Measurements from ENCODE around the gene CD44.

Gene CD44

DNA sequence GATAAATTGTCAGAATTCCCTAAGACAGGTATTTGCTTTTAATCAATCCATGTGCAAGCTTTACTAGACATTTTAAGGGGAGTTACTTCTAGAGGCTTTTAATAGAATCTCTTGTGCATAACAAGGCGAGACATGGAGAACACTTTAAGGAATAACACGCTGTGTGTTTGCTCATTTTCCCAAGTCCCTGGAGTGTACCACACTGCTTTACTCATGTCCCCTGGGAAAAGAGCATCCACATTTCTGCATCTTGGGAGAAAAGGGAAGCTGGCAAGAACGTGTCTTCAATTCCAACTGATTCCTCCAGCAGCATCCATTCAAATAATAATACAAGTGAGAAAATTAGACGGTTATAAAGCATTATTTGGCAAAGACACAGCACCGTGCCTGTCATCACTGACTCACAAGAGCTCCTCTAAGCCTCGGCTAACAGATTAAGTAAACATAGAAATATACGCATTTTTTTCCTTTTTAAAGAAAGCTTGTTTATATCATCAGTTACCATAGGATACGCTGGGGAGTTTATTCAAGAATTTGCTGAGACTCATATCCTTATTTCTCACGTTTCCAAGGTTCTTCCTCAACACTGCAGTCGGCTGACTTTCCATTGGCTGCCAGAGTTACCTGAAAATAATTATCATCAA is 121.5 kb downstream of the CD44 start:
- DNase-seq (ENCODE audit: low read depth, low spot score): peak; percentile 41

DNA sequence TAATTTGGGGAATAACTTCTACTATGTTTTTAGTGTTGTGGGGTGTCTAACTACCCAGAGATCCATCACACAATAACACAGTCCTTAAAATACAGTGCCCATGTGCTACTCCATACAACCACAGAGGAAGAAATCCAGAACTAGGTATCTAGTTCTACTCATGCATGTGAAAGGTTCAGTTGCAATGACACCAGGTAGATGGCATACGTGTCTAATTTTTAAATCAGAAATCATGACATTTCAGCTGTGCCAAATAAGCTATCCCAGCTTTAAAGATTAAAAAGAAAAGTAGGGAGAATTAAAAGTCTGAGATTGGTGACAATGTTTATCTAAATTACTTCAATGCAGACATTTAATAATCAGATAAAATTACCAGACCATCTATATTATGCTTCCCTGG is 122.2 kb downstream of the CD44 start:
- no peak for DNase-seq (ENCODE audit: low read depth, low spot score)

DNA sequence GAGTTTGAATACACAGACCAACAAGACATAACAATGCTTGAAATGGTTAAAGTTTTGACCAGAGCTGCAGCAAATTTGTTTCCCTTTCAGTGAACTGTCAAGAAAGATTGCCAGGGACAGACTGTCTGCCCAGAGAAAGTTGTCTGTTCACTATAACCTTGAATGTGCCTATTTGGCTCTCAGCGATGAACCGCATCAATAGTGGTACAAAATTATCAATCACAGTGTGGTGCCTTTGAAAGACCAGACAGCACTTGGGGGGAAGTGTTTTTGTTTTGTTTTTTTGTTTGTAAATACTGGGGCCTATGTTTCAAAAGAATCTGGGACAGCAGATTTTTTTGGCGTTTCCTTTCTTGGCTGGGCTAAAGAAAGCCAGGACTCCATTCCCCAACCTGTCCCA is 123.1 kb downstream of the CD44 start:
- DNase-seq (ENCODE audit: low read depth, low spot score): no peak

DNA sequence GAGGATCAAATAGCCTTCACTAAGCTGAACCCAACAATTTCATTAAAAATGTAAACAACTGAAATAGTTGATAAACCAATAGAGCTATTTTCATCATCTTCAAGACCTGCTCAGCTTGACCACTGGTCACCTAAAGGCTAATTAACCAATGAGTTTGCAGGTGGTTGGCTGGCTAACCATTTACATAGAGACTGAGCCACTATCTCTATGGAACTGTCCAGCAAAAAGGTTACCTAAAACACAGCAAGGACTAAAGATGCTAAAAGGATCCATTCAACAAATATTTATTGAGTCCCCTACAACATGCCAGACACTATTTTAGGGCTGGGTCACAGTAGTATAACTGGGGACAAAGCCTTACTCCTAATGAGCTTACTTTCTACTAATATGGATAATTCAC is 123.8 kb downstream of the CD44 start:
- DNase-seq (ENCODE audit: low read depth, low spot score): no peak

DNA sequence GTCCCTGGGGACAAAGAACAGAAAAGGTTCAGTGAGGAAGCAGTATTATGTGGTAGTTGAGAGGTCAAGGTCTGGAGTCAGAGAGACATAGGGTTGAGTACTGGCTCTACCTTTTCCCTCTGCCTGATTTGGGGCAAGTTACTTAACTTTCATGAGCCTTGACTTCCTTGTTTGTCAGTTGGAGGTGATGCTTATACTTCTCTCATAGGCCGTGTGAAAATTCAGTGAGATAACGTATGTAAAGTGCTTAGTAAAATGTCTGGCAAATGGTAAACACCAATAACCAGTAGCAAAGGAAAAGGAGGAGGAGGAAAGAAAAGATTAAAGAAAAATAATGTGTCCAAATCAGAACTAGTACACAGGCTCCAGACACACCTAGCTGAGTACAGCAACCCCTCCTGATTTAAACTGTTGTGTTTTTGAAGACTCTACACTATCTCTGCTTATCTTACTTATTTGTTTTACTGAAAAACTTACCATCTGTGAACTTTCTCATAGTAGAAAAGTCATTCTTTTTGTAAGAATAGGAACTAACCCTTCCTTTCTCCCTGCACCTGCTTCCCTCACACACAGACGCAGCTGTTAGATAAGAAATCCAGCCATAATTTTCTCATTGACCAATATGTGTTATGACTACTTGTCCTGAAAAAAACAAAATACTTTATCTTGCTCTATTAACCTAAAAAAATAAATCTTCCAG is 126.9 kb downstream of the CD44 start:
- DNase-seq (ENCODE audit: low read depth, low spot score): no peak

DNA sequence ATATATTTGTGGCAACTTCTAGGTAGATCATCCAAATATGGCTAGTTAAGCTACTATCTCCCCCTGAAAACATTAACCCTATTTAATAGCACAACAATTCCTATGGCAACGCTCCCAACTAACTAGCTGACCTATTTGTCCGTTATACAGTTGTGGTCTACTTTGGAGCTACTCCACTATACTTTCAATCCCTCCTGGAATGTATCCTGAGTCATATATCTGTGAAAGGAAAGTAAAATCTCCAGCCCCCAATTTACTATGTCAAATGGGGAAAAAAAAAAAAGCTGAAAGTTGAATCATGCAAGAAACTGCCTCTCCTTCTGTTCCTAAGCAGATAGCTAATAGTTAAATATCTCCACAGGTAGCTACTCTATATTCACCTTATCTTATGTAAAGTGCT is 128.5 kb downstream of the CD44 start:
- no peak for DNase-seq (ENCODE audit: low read depth, low spot score)

DNA sequence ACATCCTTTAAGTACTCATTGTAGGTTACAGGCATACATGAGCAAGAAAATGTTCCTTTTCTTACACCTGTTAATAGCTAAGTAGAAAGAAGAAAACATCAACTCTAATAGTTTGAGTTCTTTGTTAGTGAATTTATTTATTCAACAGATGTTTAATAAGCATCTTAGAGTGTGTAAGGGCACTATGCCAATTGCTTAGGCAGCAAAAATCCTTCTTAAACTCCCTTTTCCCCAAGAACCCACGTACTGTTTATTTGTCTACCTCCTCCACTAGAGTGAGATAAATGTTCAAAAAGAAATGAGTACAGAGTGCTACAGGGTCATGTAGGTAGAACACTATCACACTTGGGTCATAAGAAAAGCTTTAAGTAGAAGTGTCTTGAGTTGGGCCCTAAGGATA is 131.4 kb downstream of the CD44 start:
- DNase-seq (ENCODE audit: low read depth, low spot score): no peak

DNA sequence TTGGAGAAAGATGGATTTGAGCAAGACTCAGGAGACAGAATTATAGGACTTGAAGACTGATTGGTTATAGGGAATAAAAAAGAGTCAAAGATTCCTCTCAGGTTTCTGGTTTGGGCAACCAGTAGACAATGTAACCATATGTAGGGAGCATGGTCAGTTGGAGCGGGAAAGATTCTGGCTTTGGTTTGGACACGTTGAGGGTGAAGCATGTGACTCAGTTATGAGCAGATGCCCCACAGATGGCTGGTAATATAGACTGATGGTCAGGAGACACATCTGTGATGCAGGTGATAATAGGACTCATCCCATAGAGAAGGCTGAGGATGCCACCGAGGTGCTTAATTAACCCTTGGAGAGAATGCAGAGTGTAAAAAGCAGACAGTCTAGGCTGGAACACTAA is 132.1 kb downstream of the CD44 start:
- DNase-seq (ENCODE audit: low read depth, low spot score): no peak

DNA sequence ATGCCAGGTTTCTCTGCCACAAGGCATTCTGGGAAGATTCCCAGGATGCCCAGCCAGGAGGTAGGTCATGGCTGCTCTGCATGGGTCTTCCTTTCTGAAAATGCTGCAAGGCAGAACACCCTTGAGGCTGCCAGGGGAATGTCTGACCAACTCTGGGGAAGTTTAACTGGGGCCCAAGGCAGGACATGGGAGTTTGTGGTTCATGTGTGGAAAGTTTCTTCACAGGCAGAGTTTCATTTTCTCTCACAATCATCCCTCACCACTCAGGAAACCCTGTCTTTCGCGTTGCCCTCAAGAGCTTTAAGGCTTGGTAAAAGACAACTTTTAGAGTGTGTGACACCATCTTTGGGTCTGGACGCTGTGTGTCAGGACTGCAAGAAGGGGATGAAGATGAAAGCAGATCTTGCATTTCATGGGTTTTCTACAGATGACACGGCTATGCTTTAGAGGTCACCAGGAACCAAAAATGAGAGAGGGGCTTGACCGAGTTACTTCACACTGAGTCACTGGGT is 133.5 kb downstream of the CD44 start:
- no peak for DNase-seq (ENCODE audit: low read depth, low spot score)

DNA sequence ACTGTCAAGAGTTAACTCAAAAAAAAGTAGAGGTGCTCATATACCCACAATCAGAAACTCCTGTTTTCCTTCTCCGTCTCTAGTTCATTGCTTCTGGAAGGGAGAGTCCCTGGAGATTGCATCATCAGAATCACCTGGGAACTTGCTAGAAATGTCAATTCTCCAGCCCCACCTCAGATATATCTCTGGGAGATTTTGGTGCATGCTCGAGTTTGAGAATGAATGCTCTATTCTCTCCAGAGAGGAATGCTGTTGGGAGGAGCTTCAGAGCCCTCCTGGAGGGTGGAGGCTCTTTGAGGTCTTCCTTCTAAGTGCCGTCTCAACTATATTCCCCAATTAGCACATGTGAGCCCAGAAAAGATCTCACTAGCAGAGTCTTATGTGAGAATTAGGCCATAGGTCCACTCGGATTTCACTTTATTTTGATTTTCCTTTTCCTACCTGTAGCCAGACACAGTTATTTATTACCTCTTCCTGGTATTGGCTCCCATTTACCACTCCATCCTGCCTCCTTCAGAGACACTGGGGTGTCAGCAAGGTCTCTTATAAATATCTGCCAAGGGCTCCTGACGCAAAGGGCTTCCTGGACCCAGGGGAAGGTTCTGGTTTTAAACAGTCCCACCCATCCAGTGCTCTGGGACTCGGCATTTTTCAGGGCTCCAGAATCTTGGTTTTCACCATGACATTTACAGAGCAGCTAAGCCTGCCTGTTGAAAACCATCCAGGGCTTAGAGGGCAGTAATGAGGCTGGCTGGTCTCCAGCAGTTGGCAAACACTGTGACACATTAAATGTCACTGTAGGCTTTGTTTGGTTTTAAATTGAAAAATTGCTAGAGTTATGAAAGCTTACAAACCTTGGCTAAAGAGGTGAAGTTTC is 136.2 kb downstream of the CD44 start:
- no peak for DNase-seq (ENCODE audit: low read depth, low spot score)

DNA sequence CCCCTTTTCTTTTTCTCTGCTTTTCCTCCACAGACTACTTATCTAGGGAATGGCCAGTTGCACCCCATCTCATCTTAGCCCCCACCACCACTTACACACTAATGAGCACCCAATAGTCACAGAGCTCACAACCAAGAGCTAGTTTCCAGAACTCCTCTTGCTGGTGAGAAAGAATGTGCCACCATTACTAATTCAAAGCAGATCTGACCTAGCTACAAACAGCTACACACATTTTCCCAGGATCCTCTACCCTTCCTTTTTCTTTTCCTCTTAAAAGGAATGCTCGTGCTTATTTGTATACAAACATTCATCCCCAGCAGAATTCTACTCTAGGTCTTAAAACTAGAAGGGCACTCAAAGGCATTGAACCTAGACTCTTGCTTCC is 136.8 kb downstream of the CD44 start:
- no peak for DNase-seq (ENCODE audit: low read depth, low spot score)

DNA sequence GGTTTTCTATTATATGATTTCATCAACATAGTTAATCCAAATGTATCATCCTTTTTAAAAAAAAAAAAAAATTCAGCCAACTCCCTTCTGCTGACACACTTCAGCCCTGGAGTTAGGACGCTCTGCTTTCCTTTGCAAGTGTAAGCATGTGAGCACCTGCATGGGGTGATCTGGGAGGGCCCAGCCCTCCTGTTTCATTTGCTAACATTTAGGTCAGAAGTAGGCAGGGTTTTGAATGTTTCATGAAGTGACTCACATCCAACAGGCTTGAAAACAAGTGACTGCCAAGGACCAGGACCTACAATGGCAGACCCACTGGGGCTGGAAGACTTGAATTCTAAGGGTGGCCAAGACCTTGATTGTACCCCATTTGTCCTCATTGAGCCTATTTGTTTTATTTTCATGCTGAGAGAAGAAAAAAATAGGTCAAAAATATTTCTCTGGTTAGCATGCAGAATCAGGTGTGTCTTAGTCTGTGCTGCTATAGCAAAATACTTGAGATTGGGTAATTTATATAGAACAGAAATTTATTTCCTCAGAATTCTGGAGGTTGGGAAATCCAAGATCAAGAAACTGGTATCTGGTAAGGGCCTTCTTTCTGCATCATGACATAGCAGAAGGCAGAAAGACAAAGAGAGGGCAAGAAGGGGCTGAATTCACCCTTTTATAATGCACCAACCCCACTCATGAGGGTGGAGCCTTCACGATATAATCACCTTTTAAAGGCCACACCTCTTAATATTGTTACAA is 137.6 kb downstream of the CD44 start:
- no peak for DNase-seq (ENCODE audit: low read depth, low spot score)

DNA sequence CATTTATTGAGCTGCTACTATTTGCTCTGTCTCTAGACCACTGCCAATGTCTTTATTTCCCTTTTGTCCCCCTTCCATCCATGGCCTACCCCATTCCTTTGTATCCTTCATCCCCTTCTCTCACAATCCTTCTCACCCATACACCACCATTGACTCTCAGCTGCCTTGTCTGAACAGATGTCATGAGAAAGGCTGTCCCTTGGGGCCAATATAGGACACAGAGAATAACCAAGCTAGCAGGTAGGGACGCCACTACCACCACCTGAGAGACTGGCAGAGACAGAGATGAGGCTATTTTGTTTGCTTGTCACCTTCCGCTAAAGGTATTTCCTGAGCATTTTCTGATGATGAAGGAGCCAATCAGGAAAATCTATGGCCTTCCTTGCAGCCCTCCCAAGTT is 138.9 kb downstream of the CD44 start:
- no peak for DNase-seq (ENCODE audit: low read depth, low spot score)

DNA sequence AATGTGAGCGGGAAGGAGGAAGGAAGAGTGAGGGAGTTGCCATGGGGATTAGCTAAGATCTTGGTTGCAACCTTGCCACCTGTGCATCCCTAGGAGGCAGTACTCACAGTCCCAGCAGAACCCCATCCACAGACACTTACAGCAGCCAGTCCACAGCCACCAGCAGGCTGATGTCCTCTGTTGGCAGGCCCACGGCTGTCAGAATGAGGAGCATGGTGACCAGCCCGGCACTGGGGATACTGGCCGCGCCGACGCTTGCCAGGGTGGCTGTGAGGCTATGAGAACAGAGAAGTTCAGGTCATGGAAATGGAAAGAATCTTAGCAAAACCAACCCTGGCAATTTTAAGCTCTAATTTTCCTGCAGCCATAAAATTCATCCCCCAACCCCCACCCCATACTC is 141.8 kb downstream of the CD44 start:
- no peak for DNase-seq (ENCODE audit: low read depth, low spot score)

DNA sequence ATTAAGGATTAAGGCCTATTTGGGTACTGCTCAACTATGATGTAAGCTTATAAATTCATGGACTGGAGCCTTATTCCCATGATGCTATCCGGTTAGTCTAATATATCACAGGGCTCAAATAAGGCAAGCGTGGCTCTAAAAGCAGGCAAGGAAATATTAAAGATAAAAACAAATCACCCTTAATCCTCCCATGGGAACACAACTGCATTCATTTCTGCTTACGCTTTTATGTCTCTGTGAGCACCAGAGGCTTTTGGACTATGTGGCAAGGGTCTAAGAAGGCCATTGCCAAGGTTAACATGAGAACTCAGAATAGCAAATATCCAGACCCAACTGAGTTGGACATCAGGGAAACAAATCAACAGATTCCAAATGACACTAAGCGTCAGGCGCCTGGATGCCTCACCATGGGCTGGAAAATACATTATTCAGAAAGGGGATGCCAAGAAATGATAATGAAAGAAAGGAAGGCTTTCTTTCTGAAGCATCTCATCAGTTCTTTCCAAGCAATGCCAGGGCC is 142.3 kb downstream of the CD44 start:
- no peak for DNase-seq (ENCODE audit: low read depth, low spot score)
